ENCODE results near the gene KDM3B.
"Not testable (repeated sequence)": the region's sequence is repeated elsewhere in the genome, so short reads cannot be mapped to it uniquely, and the experiment has no call there.

The KDM3B gene

DNA sequence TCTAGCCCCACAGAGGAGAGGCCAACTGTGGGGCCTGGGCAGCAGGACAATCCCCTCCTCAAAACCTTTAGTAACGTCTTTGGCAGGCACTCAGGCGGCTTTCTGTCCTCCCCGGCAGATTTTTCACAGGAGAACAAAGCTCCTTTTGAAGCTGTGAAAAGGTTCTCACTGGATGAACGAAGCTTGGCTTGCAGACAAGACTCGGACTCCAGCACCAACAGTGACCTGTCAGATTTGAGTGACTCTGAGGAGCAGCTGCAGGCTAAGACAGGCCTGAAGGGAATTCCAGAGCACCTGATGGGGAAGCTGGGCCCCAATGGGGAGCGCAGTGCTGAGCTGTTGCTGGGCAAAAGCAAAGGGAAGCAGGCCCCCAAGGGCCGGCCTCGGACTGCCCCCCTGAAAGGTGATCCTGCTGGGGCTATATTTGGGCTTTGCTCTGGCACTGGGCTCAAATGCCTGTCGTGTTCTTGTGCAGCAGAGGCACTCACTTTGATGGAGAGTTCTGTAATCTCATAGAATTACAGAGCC is 39.4 kb downstream of the KDM3B start:
- no peak for DNase-seq

DNA sequence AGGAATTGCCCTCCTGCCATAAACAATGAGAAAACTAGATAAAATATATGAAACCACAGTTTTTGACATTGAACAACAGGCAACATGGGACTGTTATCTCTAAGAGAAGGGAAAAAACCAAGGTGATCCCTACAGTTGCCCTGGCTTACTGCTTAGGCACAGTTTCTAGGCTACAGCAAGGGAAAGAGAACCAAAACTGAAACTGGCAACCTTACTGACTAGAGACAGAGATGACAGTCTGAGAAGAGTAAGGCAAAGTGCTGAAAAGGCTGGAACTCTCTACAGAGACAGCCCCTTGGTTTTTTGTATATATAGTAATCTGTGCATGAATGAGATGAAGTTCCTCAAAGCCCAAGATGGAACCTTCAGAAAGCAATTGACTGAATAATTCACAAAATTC is 50.2 kb downstream of the KDM3B start:
- DNase-seq, result no peak

DNA sequence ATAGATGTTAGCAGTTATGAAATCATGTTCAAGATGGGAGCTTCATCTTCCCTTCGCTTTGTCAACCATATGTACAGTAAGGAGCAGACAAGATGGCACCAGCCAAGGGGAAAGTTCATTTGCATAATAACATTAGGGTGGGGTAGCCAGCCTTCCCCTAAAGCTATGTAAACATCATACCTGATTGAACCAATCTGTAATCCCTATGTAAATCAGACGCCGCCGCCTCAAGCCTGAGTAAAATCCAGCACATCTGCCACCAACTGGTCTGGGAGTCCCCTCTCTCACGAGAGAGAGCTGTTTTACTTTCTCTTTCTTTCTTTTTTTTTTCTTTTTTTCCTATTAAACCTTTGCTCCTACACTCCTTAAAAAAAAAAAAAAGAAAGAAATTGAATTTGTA is 55.5 kb downstream of the KDM3B start:
- DNase-seq, result no peak

GRCh38 chr5:138410996-138411640 is 58.6 kb downstream of the KDM3B start:
- not testable (repeated sequence) for DNase-seq

DNA sequence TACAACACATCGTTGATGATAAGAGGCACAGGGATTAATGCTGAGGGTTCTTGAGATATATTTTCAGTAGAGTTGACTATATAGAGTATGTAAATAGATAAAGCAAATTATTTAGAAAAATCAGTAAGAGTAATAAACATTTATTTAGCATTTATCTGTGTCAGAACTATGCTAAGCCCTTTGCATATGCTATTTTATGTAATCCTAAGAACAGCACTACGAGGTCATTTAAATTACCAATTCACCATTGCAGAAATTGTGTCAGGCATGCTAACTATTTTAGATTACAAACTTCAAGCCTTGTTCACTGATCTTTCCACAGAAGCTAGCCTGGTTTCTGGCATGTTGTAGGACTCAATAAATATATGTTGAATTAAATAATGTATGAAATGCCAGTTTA is 66.0 kb downstream of the KDM3B start:
- no peak for DNase-seq

DNA sequence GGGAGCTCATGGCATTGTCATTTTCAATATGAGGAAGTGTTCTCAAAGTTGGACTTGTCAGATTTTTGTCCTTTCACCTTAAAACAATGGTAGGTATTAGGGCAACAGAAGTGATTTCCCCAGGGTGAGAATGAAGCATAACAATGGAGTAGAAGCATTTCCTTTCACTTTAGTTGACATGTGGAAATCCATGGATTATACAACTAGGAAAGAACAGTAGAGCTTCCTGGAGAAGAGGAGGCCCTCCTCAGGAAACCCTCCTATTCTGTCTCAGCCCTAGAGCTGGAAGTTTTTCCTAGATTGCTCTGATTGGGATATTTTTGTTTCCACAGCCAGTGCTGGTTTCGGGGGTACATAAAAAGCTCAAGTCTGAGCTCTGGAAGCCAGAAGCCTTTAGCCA is 72.6 kb downstream of the KDM3B start:
- no peak for DNase-seq

DNA sequence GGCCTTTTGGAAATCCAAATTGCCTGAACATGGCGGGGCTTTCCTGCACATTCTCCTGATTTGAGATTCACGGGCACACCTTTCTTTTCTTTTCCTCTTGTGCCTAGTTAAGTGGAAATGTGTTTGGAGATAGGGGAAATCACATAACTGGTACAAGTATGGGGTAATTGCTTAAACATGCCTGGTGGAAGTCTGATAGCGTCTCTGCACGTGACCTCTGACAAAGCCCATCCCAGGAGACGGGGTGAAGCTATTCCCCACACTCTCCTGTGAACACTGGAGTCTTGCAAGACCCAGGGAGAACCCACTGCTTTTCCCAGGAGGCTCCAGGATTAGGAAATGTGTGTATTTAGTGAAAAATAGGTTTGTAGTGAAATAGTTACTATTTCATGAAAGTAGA is 83.5 kb downstream of the KDM3B start:
- DNase-seq, result no peak

GRCh38 chr5:138438003-138438723 is 85.7 kb downstream of the KDM3B start:
- no peak for DNase-seq

DNA sequence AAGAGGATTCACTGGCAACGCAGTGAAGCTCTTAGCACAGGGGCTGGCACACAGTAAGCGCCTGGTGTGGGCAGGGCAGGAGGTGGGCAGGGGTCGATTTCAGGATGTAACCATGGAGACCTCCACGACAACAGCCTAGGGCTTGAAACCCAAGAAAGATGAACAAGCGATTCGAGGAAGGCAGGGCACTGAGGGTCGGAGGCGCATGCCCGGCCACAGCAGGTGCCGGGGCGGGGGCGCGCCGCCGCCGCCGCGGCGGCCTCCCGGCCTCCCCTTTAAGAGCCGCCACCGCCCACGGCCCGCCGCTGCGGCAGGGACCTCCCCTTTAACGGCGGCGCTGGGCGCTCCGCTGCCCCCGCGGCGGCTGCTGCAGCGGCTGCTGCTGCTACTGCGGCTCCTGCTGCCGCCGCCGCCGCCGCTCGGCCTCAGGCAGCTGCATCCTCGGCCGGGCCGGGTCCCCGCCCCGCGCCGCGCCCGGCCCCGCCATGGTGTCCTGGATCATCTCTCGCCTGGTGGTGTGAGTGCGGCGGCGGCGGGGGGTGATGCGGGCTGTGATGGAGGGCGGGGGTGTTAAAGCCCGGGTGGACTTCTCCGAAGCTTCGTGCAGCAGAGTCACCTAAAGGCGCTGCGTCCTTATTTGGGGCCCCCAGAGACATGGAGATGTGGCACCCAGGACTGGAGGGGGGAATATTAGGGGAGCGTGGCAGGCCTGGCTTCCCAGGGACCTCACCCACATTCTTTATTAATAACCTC is 86.4 kb downstream of the KDM3B start, which contains the start of gene REEP2:
Gene REEP2, plus strand, starts transcription at position 334 of the 753 bp plus-strand sequence. Its CDS starts 152 bp downstream, at position 486.
- peak; percentile 51 for DNase-seq

DNA sequence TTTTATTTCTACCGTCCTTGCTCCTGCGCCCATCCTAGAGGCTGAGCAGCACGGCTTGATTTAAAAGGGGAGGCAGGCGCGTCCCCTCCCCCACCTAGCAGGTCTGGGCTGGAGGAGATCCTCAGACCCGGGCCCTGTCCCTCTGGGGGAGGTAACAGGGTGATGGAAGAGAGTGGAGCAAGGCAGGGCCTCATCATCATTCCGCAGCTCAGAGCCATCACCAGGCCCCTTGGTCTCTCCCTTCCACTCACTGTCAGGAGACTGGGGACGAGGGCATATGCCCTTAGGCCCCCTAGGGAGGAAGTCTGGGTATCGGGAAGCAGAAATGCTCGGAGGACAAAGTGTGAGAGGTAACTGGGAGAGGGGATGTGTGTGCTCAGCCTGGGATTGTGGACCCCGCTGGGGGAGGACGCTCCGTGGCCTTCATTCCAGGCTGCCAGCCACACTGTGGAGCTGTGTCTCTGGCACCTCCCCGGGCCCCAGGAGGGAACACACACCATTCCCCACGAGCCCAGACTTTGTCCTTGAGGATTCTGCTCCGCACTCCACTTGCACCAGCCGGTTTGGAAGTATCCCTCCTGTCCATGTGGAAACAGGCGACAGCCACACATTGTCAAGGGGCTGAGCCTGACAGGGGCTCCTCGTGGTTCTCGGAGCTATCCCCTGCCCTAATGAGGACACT is 87.1 kb downstream of the KDM3B start:
- DNase-seq, result no peak

GRCh38 chr5:138440159-138441073 is 87.9 kb downstream of the KDM3B start:
- DNase-seq, result no peak

GRCh38 chr5:138441221-138441620 is 88.7 kb downstream of the KDM3B start:
- no peak for DNase-seq

DNA sequence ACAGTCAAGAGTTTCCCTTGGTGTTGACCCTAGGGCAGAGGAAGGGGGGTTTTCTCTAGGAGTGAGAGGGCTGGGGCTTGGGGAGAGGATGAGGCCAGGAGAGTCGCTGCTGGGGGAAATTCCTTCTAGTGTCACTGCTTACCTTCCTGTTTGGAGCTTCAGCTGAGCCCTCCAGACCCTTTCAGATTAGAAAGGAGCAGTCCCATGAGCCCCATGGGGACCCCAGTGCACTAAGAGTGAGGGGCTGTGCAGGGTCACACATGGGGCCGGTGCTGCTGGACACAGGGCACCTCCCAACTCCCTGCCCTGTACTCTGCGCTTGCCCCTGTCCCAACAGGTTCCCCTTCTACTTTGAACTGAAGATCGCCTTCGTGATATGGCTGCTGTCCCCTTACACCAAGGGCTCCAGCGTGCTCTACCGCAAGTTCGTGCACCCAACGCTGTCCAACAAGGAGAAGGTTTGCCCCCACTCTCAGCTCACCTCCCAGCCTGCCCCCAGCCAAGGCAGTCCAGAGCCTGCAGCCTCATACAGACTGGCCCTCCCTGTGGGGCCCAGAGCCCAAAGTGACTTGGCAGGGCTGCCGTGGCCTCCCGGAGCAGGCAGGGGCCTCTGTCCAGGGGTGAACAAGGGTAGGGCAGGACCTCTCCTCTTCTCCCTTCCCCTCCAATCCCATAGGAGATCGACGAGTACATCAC is 91.7 kb downstream of the KDM3B start:
- DNase-seq, result no peak

DNA sequence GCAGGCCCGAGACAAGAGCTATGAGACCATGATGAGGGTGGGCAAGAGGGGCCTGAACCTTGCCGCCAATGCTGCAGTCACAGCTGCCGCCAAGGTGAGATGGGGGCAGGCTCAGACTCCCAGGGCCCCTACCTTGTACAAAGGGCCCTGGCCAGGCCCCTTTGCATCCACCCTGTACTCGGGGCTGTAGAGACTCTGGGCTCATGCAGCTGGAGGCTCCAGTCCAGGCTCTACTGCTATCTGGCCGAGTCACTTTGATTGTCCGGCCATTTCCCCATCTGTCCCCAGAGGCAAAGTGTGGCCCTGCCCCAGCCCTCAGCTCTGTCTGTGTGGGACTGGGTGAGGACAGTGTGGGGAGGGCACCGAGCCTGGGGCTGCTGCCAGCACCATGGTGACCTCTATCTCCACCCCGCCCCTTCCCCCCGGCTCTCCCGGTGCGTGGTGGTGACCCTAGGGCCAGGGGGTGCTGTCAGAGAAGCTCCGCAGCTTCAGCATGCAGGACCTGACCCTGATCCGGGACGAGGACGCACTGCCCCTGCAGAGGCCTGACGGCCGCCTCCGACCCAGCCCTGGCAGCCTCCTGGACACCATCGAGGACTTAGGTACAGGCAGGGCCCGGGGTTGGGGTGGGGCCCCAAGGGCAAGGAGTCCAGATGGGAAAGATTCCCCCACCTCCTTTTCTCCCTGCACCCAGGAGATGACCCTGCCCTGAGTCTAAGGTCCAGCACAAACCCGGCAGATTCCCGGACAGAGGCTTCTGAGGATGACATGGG is 92.5 kb downstream of the KDM3B start:
- DNase-seq, result no peak

GRCh38 chr5:138445547-138446271 is 93.2 kb downstream of the KDM3B start:
- no peak for DNase-seq

DNA sequence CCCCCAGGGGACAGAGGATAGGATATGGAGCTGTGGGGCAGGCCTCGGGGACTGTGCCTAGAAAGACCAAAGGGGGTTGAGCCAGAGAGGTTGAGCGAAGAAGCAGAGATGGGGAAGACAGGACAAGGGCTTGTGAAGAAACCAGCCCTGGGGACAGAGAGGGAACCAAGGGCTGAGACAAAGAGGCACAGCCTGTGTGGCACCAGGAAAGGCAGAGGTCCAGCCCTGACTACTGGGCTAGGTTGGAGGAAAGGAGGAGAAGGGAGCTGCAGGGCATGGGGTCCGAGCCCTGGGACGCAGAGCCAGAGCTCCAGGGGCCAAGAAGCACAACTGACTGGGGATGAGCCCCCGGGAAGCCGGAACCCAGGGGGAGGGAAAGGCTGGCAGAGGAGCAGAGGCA is 95.6 kb downstream of the KDM3B start:
- DNase-seq, result no peak

- DNase-seq, result no peak
Observed at GRCh38 chr5:138448481-138449398, 96.3 kb downstream of the KDM3B start.

DNA sequence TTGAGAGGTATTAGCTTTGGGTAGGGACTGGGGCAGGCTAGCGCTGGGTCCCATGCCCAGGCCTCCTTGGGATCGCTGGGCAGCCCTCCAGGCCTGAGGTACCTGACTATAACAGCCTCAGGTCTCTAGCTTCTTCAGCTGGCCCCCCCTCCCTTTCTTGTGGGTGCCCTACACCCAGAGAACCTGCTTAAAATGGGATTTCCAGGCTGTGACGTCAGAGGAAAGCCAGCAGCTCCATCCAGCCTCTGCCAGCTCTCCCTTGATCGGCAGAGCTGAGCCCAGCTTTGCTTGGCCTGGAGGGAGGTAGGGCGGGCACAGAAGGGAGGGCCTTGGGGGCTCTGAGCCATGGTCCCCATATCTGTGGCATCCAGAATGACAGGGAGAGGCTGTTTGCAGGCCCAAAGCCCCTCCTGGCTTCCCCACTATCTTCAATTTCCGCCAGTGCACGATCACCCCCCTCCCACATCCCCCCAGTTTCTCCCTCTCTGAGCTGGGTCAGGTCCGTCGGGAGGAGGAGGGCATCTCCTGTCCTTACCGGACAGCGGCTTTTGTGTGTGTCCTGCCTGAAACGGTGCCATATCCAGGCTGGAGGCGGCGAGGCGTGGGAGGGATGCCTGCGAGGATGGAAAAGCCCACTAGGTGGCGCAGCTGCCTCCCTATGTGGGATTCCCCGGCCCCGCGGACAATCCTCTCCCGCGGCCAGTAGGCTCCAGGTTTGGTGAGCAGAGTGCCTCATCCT is 97.2 kb downstream of the KDM3B start:
- peak; percentile 35 for DNase-seq
